HG02938 (cell line): ENCODE results near the gene RAD50.
A peak's percentile ranks its signal among the peaks of the same experiment; 100 is the strongest.
"Not testable (repeated sequence)": the region's sequence is repeated elsewhere in the genome, so short reads cannot be mapped to it uniquely, and the experiment has no call there.

Source experiments
- ATAC-seq: cut with Tn5 transposase; IDR thresholded peaks from one replicate; pipeline ENCODE4 v1.9.1; 2021; ENCODE audit warnings: mild to moderate bottlenecking, moderate library complexity; ENCODE audit not compliant: unreplicated experiment

RAD50 gene

GRCh38 chr5:132557478-132558172 lies 848 bp downstream of the RAD50 start:
- ATAC-seq: peak; percentile 31

GRCh38 chr5:132559383-132560060 lies 2.7 kb downstream of the RAD50 start:
- no peak for ATAC-seq

GRCh38 chr5:132561601-132562000 lies 4.8 kb downstream of the RAD50 start:
- no peak for ATAC-seq

GRCh38 chr5:132564555-132564954 lies 7.8 kb downstream of the RAD50 start:
- not testable (repeated sequence) for ATAC-seq

- no peak for ATAC-seq
These were observed 9.9 kb downstream of the RAD50 start for GRCh38 chr5:132566657-132567056.

- no peak for ATAC-seq
These were observed 19.3 kb downstream of the RAD50 start for GRCh38 chr5:132576123-132576522.

GRCh38 chr5:132584560-132584959 lies 27.8 kb downstream of the RAD50 start:
- ATAC-seq: not testable (repeated sequence)

- ATAC-seq: no peak
These were observed 29.3 kb downstream of the RAD50 start for GRCh38 chr5:132586063-132586462.

- ATAC-seq: no peak
These were observed 32.7 kb downstream of the RAD50 start for GRCh38 chr5:132589467-132589866.

- no peak for ATAC-seq
These were observed 34.4 kb downstream of the RAD50 start for GRCh38 chr5:132591145-132591544.

- ATAC-seq: no peak
These were observed 35.7 kb downstream of the RAD50 start for GRCh38 chr5:132592521-132592920.

- ATAC-seq: no peak
These were observed 37.4 kb downstream of the RAD50 start for GRCh38 chr5:132594170-132594569.

- no peak for ATAC-seq
These were observed 38.8 kb downstream of the RAD50 start for GRCh38 chr5:132595624-132596023.

- no peak for ATAC-seq
These were observed 44.4 kb downstream of the RAD50 start for GRCh38 chr5:132601071-132601728.

- no peak for ATAC-seq
These were observed 50.3 kb downstream of the RAD50 start for GRCh38 chr5:132607095-132607494.

- ATAC-seq: no peak
These were observed 51.3 kb downstream of the RAD50 start for GRCh38 chr5:132608107-132608506.

- no peak for ATAC-seq
These were observed 55.2 kb downstream of the RAD50 start for GRCh38 chr5:132611965-132612364.

- ATAC-seq: no peak
These were observed 56.1 kb downstream of the RAD50 start for GRCh38 chr5:132612846-132613245.

- ATAC-seq: no peak
These were observed 64.9 kb downstream of the RAD50 start for GRCh38 chr5:132621699-132622098.

GRCh38 chr5:132622608-132623007 lies 65.8 kb downstream of the RAD50 start:
- ATAC-seq: no peak

GRCh38 chr5:132627470-132627869 lies 70.7 kb downstream of the RAD50 start:
- ATAC-seq: no peak

- no peak for ATAC-seq
These were observed 72.0 kb downstream of the RAD50 start for GRCh38 chr5:132628814-132629213.
